Astrocyte of the cerebellum (primary cell): Measurements from ENCODE around the gene PI3.

ENCODE experiments used
- DNase-seq: peaks from one replicate; pipeline ENCODE4 v3.0.0-alpha.2; 2011; ENCODE audit warnings: low read depth
- H3K4me3 ChIP-seq: 2 replicates; pipeline ENCODE4 v1.5.1; 2011; ENCODE audit warnings: mild to moderate bottlenecking, low read depth, low read length, moderate library complexity
- CTCF ChIP-seq: IDR thresholded peaks from 2 replicates; pipeline ENCODE4 v1.5.1; 2012; ENCODE audit warnings: low read length, low read depth, moderate library complexity, mild to moderate bottlenecking; ENCODE audit errors: missing control alignments
- in situ Hi-C: cut with HindIII; loops from 2 replicates; pipeline ENCODE4 v1.10.0; 2017; ENCODE audit warnings: low sequenced_read_pairs

PI3 gene

GRCh38 chr20:45221076-45221475 is 46.4 kb downstream of the PI3 start, which contains the start of gene SEMG2:
Gene SEMG2, plus strand, starts transcription at chr20:45221373. Its CDS starts 17 bp downstream, at chr20:45221390.
- no peak for TF ChIP-seq CTCF
- in situ Hi-C loops = no loop called here
- no peak for DNase-seq
- H3K4me3 ChIP-seq = no peak within 1 kb of the TSS

DNA sequence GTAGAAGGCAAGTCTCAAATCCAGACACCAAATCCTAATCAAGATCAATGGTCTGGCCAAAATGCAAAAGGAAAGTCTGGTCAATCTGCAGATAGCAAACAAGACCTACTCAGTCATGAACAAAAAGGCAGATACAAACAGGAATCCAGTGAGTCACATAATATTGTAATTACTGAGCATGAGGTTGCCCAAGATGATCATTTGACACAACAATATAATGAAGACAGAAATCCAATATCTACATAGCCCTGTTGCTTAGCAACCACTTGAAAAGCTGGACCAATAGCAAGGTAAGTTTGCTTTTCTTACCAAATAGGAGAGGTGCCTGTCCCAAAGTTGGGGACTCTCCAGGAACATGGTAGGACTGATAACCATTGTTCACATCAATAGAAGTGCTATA is 48.4 kb downstream of the PI3 start:
- in situ Hi-C loops = no loop called here
- no peak overlapping the region for H3K4me3 ChIP-seq
- DNase-seq = no peak
- TF ChIP-seq CTCF = no peak
